Measurements from ENCODE around the gene CHURC1.

- TF ChIP-seq EZH2 (IDR thresholded peaks at IDR 0.05) (no peak), POLR2AphosphoS5 (IDR thresholded peaks at IDR 0.05; ENCODE audit: borderline replicate concordance, low read depth, low read length) (no peak)
These were observed 49.4 kb downstream of the CHURC1 start for GRCh38 chr14:64963611-64964010.
